Astrocyte (in vitro differentiated cells and primary cell): Measurements from ENCODE around the gene HEATR1. TPM values are rescaled to one million over a fixed set of nuclear protein-coding genes. Genes with fewer than 3 reads are reported as not detected.

Source experiments
- DNase-seq: peaks from one replicate; pipeline ENCODE4 v3.0.0-alpha.2; 2010; ENCODE audit warnings: low read depth
- FAIRE-seq: peaks from 2 replicates; lab custom pipeline; 2011; peaks lifted over from hg19 to GRCh38; lab: Jason Lieb, UNC
- H2AFZ ChIP-seq: 2 replicates; pipeline ENCODE4 v1.6.0; 2012; ENCODE audit warnings: low read depth, low read length, inconsistent platforms
- H3K27ac ChIP-seq: 2 replicates; pipeline ENCODE4 v1.5.1; 2011; ENCODE audit warnings: low read depth, low read length, inconsistent platforms
- H3K27me3 ChIP-seq: 2 replicates; pipeline ENCODE4 v1.6.0; 2011; ENCODE audit warnings: low read length, inconsistent platforms; ENCODE audit not compliant: insufficient read depth
- H3K36me3 ChIP-seq: 2 replicates; pipeline ENCODE4 v1.5.1; 2011; ENCODE audit warnings: low read length, inconsistent platforms; ENCODE audit not compliant: insufficient read depth
- H3K4me1 ChIP-seq: 2 replicates; pipeline ENCODE4 v1.5.1; 2011; ENCODE audit warnings: low read length, inconsistent platforms; ENCODE audit not compliant: insufficient read depth
- H3K4me2 ChIP-seq: 2 replicates; pipeline ENCODE4 v1.6.0; 2012; ENCODE audit warnings: low read length, inconsistent platforms
- H3K4me3 ChIP-seq: 2 replicates; pipeline ENCODE4 v1.5.1; 2011; ENCODE audit warnings: low read depth, mild to moderate bottlenecking, low read length, inconsistent platforms; ENCODE audit not compliant: insufficient read depth
- H3K79me2 ChIP-seq: 2 replicates; pipeline ENCODE4 v1.6.0; 2012; ENCODE audit warnings: mild to moderate bottlenecking, low read length, inconsistent platforms; ENCODE audit not compliant: insufficient read depth
- H3K9ac ChIP-seq: 2 replicates; pipeline ENCODE4 v1.6.0; 2012; ENCODE audit warnings: mild to moderate bottlenecking, low read length, inconsistent platforms
- H3K9me3 ChIP-seq: 2 replicates; pipeline ENCODE4 v1.5.1; 2012; ENCODE audit warnings: low read depth, mild to moderate bottlenecking, low read length, inconsistent platforms; ENCODE audit not compliant: insufficient read depth
- H4K20me1 ChIP-seq: 2 replicates; pipeline ENCODE4 v1.6.0; 2012; ENCODE audit warnings: low read length, inconsistent platforms; ENCODE audit not compliant: insufficient read depth
- H3K27ac Mint-ChIP-seq: one replicate; pipeline ENCODE4 v1.8.0; 2021; ENCODE audit warnings: mild to moderate bottlenecking, mixed read lengths; ENCODE audit not compliant: unreplicated experiment
- H3K27me3 Mint-ChIP-seq: one replicate; pipeline ENCODE4 v1.8.0; 2021; ENCODE audit warnings: low read depth, mixed read lengths; ENCODE audit not compliant: unreplicated experiment
- H3K36me3 Mint-ChIP-seq: one replicate; pipeline ENCODE4 v1.8.0; 2021; ENCODE audit warnings: low read depth, mixed read lengths; ENCODE audit not compliant: unreplicated experiment
- H3K4me1 Mint-ChIP-seq: one replicate; pipeline ENCODE4 v1.8.0; 2021; ENCODE audit warnings: low read depth, mixed read lengths; ENCODE audit not compliant: unreplicated experiment
- H3K4me3 Mint-ChIP-seq: one replicate; pipeline ENCODE4 v1.8.0; 2021; ENCODE audit warnings: mild to moderate bottlenecking, moderate library complexity, mixed read lengths; ENCODE audit not compliant: unreplicated experiment
- H3K9me3 Mint-ChIP-seq: one replicate; pipeline ENCODE4 v1.8.0; 2021; ENCODE audit warnings: mild to moderate bottlenecking, mixed read lengths; ENCODE audit not compliant: unreplicated experiment
- EZH2 ChIP-seq: IDR thresholded peaks from 2 replicates; pipeline ENCODE4 v1.6.1; 2012; ENCODE audit warnings: mild to moderate bottlenecking, low read length, inconsistent platforms; ENCODE audit not compliant: insufficient read depth
- total RNA-seq: library from RNA; stranded (reverse); gene quantifications from 2 replicates; pipeline ENCODE4 v1.2.1, GENCODE V29; 2021
- TF ChIP-seq, protein P1 (sequence below): IDR thresholded peaks from 2 replicates; pipeline ENCODE4 v1.5.1; 2011; ENCODE audit warnings: low read depth, mild to moderate bottlenecking, inconsistent platforms, low read length, moderate library complexity; ENCODE audit not compliant: insufficient read depth

Gene HEATR1
- total RNA-seq, 1 donor from 2014 or later = 43.3 TPM

DNA sequence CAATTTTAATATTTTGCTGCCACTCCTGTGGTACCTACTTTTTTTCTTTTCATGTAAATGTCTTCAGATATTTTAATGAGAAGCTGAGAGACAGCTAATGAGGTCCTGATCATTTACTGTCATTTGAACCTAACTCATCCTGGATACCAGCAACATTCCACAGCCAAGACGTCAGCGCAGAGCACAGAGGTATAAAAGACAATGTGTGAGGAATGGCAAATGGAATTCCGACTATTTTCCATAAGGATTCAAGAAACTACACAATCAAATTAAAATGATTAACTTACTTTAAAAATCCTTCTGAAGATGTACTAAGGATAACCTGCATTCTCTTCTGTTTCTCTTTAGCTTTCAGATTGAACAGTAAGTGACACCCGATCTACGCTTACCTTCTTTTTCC is 38.8 kb downstream of the HEATR1 start:
- Histone ChIP-seq H3K9ac (no peak overlapping the region), H3K36me3 (peaks cover 75% of the 10 kb centered on the region), H3K4me2 (no peak overlapping the region), H3K4me1 (no peaks in the 10 kb centered on the region), H3K27ac (no peak overlapping the region), H3K9me3 (no peaks in the 10 kb centered on the region), H4K20me1 (no peaks in the 10 kb centered on the region), H3K4me3 (no peak overlapping the region), H2AFZ (no peak overlapping the region), H3K79me2 (no peaks in the 10 kb centered on the region), H3K27me3 (no peaks in the 10 kb centered on the region)
- H3K27ac Mint-ChIP-seq = peak overlapping the region; percentile 41
- H3K9me3 Mint-ChIP-seq = no peaks in the 10 kb centered on the region
- no peak overlapping the region for H3K4me3 Mint-ChIP-seq
- DNase-seq (no peak), FAIRE-seq (no peak)
- peaks cover 15% of the 10 kb centered on the region for H3K36me3 Mint-ChIP-seq
- TF ChIP-seq EZH2 = no peak
- TF ChIP-seq, protein P1, sequence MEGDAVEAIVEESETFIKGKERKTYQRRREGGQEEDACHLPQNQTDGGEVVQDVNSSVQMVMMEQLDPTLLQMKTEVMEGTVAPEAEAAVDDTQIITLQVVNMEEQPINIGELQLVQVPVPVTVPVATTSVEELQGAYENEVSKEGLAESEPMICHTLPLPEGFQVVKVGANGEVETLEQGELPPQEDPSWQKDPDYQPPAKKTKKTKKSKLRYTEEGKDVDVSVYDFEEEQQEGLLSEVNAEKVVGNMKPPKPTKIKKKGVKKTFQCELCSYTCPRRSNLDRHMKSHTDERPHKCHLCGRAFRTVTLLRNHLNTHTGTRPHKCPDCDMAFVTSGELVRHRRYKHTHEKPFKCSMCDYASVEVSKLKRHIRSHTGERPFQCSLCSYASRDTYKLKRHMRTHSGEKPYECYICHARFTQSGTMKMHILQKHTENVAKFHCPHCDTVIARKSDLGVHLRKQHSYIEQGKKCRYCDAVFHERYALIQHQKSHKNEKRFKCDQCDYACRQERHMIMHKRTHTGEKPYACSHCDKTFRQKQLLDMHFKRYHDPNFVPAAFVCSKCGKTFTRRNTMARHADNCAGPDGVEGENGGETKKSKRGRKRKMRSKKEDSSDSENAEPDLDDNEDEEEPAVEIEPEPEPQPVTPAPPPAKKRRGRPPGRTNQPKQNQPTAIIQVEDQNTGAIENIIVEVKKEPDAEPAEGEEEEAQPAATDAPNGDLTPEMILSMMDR = no peak
- H3K4me1 Mint-ChIP-seq = no peaks in the 10 kb centered on the region
- H3K27me3 Mint-ChIP-seq = no peaks in the 10 kb centered on the region

DNA sequence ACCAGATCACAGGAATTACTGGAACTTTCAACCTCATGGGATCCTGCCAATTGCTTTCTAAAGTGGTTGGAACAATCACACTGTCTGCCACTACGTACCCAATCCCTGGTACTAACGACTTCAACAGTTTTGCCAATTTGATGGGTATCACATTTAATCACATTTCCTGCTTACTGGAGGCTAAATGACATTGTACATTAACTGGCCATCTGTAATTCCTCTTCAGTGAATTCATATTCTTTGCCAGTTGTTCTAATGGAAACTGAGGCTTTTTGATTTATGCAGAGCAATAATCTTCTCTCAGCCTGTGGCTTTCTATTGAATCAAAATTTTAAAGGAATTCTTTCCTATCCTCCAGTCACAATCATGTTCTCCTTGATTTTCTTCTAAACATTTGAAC is 42.3 kb downstream of the HEATR1 start:
- no peak overlapping the region for H3K9ac ChIP-seq
- no peaks in the 10 kb centered on the region for H3K4me1 ChIP-seq
- H3K27ac Mint-ChIP-seq = no peak overlapping the region
- no peaks in the 10 kb centered on the region for H3K4me1 Mint-ChIP-seq
- H3K36me3 Mint-ChIP-seq = peaks cover 11% of the 10 kb centered on the region
- no peak overlapping the region for H3K4me3 ChIP-seq
- H3K4me3 Mint-ChIP-seq = no peak overlapping the region
- no peak overlapping the region for H3K27ac ChIP-seq
- TF ChIP-seq EZH2 = no peak
- no peaks in the 10 kb centered on the region for H3K9me3 Mint-ChIP-seq
- no peaks in the 10 kb centered on the region for H3K27me3 Mint-ChIP-seq
- no peaks in the 10 kb centered on the region for H3K79me2 ChIP-seq
- no peak overlapping the region for H3K4me2 ChIP-seq
- FAIRE-seq (no peak), DNase-seq (no peak)
- no peaks in the 10 kb centered on the region for H3K9me3 ChIP-seq
- no peak overlapping the region for H2AFZ ChIP-seq
- peaks cover 79% of the 10 kb centered on the region for H3K36me3 ChIP-seq
- H3K27me3 ChIP-seq = no peaks in the 10 kb centered on the region
- no peaks in the 10 kb centered on the region for H4K20me1 ChIP-seq

GRCh38 chr1:236560213-236560771 is 44.0 kb downstream of the HEATR1 start:
- H4K20me1 ChIP-seq = no peaks in the 10 kb centered on the region
- H3K9me3 ChIP-seq = no peaks in the 10 kb centered on the region
- FAIRE-seq (no peak), DNase-seq (no peak)
- peaks cover 80% of the 10 kb centered on the region for H3K36me3 ChIP-seq
- H3K27me3 ChIP-seq = no peaks in the 10 kb centered on the region
- H3K36me3 Mint-ChIP-seq = peaks cover 8% of the 10 kb centered on the region
- TF ChIP-seq, protein P1 = no peak
- no peak for TF ChIP-seq EZH2
- H3K27ac ChIP-seq = no peak overlapping the region
- H3K4me1 Mint-ChIP-seq = no peaks in the 10 kb centered on the region
- H3K4me3 ChIP-seq = no peak overlapping the region
- H3K79me2 ChIP-seq = no peaks in the 10 kb centered on the region
- H3K9me3 Mint-ChIP-seq = no peaks in the 10 kb centered on the region
- no peaks in the 10 kb centered on the region for H3K4me1 ChIP-seq
- no peak overlapping the region for H3K4me2 ChIP-seq
- no peak overlapping the region for H3K9ac ChIP-seq
- H3K27ac Mint-ChIP-seq = no peak overlapping the region
- no peaks in the 10 kb centered on the region for H3K27me3 Mint-ChIP-seq
- no peak overlapping the region for H3K4me3 Mint-ChIP-seq
- H2AFZ ChIP-seq = no peak overlapping the region
